ENCODE measurements around the gene SLC45A1.

GRCh38 chr1:8343044-8343443 is 25.1 kb downstream of the SLC45A1 start:
- TF ChIP-seq POLR2A (IDR thresholded peaks at IDR 0.05), result no peak
- TF ChIP-seq, protein P1, sequence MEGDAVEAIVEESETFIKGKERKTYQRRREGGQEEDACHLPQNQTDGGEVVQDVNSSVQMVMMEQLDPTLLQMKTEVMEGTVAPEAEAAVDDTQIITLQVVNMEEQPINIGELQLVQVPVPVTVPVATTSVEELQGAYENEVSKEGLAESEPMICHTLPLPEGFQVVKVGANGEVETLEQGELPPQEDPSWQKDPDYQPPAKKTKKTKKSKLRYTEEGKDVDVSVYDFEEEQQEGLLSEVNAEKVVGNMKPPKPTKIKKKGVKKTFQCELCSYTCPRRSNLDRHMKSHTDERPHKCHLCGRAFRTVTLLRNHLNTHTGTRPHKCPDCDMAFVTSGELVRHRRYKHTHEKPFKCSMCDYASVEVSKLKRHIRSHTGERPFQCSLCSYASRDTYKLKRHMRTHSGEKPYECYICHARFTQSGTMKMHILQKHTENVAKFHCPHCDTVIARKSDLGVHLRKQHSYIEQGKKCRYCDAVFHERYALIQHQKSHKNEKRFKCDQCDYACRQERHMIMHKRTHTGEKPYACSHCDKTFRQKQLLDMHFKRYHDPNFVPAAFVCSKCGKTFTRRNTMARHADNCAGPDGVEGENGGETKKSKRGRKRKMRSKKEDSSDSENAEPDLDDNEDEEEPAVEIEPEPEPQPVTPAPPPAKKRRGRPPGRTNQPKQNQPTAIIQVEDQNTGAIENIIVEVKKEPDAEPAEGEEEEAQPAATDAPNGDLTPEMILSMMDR (IDR thresholded peaks at IDR 0.05), result no peak

Data from uterus (tissue), 2 donors.